GM12872 (cell line): Measurements from ENCODE around the gene STARD10.

Experiments
- CTCF ChIP-seq: IDR thresholded peaks from 3 replicates; pipeline ENCODE4 v1.5.1; 2011; ENCODE audit warnings: low read depth, mild to moderate bottlenecking, low read length, moderate library complexity; ENCODE audit not compliant: insufficient read depth

The STARD10 gene

GRCh38 chr11:72712168-72712751, 81.6 kb downstream of the STARD10 start:
- TF ChIP-seq CTCF: no peak

DNA sequence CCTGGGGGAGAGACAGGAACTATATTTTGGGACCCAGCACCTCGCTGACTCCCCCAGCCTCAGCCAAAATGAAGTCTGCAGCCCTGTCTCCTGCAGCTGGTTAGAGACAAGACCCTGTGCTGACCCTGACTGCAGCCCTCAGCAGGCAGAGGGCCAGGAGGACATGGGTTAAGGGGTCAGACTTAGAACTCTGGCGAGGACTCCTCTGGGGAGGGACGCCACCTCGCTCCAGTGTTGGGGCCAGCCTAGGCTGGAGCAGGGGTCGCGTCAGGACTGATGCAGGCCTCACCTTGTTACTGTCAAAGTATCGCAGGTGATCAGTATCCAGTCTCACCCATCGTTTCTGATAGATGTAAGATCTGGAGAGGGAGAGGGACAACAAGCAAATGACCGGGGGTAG, 82.7 kb downstream of the STARD10 start:
- TF ChIP-seq CTCF: no peak

- TF ChIP-seq CTCF: no peak
Observed at GRCh38 chr11:72710278-72710677, 83.6 kb downstream of the STARD10 start.

DNA sequence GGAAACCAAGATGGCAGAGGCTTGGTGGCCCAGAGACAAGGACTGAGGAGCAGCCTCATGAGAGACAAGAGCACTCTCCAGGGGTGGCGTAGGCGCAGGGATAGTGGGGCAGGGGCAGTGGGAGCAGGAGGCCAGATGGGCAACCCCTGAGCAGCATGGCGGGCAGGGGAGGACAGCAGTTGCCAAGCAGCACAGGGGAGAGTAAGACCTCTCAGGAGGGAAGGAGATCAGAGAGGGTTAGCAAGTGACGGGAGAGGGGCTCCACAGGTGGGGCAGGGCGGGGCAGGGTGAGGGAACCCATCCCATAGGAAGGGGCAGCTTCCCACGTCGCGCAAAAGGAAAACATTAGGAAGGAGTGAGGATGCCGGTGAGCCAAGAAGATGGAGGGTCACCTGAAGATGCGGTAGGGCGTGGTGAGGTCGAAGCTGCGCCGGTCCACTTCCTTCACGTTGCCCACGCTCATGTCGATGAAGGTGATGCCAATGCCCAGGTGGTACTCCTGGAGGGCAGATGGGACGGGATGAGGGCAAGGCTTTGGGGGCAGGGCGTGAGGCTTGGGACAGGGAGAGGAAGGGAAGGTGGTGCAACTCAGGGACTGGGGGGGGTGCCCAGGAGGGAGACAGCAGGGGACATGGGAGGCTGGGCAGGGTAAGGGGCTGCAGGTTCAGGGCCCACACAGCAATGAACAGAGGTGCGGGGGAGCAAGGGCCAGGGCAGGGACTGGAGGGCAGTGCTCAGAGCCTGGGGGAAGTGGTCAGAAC, 84.2 kb downstream of the STARD10 start:
- TF ChIP-seq CTCF: no peak

DNA sequence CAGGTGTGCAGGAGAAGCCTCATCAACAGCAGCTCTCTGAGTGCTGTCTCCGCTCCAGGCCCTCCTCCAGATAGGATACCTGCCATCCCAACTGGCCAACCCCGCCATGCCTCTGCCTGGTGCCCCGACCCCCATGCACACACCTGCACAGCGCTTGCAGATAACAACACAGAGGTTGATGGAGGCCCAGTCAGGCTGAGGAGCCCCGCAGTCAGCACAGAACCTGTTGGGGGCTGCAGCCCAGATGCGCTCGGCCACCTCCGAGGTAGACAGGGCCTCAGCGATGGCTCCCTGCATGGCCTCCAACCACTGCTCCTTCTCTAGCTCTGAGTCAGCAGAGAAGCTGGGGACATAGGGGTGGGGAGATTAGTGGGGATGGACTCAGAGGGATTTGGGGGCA, 86.8 kb downstream of the STARD10 start:
- TF ChIP-seq CTCF: no peak

GRCh38 chr11:72706579-72706978, 87.3 kb downstream of the STARD10 start:
- no peak for TF ChIP-seq CTCF

GRCh38 chr11:72705442-72706365, 88.1 kb downstream of the STARD10 start:
- no peak for TF ChIP-seq CTCF
